Stimulated activated CD4-positive, alpha-beta T cell treated with anti-CD3 and anti-CD28 coated beads, Interleukin-4, amount 100 ng/mL, for 48 hours (primary cell): ENCODE measurements around the gene FREM1.
A peak's percentile ranks its signal among the peaks of the same experiment; 100 is the strongest.

ENCODE experiments used
- DNase-seq, 2 donors: peaks; one replicate each; pipeline ENCODE4 v3.0.0-alpha.2; 2020; ENCODE audit warnings: low read depth in 2 of 2

Gene FREM1

DNA sequence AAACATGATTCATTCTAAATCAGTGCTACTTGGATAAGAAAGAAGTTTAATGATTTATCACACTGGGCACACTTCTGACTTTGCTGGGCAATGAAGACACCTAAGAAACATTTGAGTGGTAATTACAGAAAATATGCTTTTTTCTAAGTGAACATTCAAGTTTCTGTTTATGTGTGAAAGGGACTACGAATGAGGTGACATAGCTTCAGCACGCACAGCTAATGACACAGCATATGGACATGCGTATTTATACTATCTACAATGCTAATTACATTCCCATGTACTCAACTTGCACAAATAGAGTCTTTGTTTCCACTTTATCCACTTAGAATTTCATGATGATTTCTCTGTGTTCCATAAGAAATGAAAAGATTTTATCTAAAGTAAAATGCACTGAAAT, 40.6 kb downstream of the FREM1 start:
- no peak for DNase-seq

- no peak for DNase-seq
Observed at GRCh38 chr9:14868772-14869583, 41.2 kb downstream of the FREM1 start.

DNA sequence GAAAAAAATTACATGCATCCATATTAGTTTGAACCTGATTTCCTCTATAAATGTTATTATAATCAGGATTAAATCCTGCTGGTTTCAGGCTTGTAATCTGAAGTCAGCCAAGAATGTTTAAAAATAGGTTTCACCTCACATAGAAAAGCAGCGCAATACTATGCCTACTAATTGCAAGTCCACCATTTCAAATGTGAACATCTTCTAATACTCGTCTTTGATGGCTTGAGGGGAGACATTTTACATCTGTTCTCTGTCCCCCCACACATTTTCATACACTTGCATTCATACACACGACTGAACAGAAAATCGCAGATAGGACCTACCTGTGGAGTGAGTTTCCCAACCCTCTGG, 41.8 kb downstream of the FREM1 start:
- DNase-seq, result no peak

DNA sequence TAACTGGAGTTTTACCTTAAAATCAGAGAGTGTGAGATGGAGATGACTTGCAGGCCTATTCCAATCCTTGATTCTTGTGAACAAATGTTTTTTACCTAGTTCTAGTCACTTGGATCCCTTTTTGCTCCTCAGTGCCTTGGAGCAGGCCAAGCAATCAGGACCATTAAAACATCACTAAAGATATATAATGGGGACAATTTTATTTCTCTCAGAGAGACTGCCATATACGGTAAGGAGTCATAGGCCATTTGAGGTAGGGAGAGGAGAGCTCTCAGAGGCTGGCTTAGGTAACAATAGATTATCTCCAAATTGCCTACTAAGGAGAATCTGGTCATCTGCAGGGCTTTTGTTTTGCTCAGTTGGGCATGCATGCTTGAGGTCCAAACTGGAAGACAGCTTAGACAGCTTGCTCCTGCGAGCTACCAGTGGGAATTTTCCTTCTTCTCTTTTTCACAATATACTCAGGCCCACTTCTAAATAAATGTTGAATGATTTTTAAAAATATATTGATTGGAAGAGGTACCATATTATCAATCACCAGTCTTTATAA, 44.0 kb downstream of the FREM1 start:
- no peak for DNase-seq

GRCh38 chr9:14864309-14864708, 45.9 kb downstream of the FREM1 start:
- DNase-seq, result no peak

- no peak for DNase-seq
Observed at GRCh38 chr9:14863402-14863801, 46.8 kb downstream of the FREM1 start.

DNA sequence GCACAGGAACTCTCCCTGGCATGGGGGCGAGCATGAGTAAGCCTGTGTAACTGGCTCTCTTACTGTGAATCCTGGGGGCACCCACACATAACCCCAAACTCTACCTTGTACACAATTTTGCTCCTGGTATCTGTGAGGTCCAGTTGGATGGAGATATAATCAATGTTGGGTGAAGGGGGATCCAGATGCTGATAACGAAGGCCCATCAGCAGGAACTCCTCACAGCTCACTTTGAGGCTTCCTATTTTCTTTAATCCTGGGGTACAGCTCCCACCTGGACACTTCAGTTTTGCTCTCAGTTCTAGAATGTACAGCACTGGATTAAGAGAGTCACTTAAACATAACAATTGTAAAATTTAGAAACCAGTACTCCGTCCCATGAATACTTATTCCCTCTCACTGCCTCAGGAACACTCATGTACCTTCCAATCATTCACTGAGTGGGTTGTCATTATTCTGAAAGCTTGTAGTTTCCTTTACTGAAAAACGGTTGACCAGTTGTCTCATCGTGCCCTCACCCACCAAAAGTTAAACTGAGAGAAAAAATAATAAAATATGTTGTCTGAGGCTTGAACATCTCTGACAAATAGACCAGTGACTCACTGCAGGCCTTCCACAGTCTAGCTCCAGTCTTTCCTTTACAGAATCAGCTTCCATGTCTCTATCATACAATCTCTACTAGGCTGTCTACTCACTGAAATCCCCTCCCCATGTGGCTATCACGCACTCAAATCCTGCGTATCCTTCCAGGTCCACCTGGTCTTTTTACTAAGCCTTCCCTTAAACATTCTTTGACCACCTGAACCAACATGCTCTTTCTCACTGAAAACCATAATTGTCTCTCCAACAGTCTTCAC, 52.6 kb downstream of the FREM1 start:
- DNase-seq, result no peak

DNA sequence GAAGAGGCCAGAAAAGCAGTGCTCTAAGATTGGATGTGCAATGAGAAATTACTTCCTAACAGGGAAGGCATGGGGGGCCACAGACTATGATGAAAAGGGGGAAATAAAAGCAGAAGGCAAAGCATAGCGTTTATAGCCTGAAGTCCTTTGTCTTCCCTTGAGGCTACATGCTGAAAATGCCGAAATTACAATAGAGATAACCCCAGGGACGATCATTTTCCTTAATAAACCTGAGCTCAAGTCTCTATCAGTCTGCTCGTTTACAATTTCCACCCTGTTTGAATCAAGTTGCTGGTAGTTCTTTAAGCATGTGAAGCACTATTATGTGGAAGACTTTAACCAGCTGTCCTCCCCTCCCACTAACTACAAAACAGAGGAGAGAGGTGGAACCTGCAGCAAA, 60.4 kb downstream of the FREM1 start:
- no peak for DNase-seq

GRCh38 chr9:14849296-14849695, 60.9 kb downstream of the FREM1 start:
- no peak for DNase-seq

DNA sequence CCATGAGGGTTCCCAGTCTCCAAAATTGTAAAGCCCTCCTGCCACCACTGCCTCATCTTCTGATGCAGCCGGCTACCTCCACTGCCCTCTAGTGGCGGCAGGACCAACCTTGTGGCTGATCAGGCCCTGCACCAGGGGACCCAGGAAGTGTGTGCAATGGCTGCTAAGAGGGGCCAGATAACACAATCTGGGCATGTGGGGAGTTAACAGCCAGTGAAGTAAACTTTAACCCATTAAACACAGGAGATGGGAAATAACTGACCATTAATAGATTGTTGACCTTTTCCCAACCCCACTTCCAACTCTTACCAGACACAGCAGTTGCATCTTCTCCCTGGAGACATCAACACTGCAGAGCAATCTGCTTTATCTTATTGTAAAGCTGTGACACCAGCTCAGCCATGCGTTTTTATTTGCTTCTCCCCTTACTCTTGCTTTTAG, 63.3 kb downstream of the FREM1 start:
- peak; percentile 52 to 68 for DNase-seq

DNA sequence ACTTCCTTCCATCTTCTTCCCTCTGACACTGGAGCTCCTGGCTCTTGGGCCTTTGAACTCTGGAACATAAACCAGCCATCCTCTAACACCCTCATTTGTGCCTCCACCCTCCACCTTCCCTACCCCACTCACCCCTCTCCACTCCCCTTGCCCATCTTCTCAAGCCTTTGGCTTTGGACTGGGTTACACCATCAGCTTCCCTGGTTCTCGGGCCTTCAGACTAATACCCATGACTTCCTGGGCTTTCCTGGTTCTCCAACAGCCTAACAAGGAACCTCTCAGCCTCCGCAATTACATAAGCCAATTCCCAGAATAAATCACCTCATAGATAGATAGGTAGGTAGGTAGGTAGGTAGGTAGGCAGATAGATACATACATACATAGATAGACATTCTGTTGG, 67.1 kb downstream of the FREM1 start:
- no peak for DNase-seq

DNA sequence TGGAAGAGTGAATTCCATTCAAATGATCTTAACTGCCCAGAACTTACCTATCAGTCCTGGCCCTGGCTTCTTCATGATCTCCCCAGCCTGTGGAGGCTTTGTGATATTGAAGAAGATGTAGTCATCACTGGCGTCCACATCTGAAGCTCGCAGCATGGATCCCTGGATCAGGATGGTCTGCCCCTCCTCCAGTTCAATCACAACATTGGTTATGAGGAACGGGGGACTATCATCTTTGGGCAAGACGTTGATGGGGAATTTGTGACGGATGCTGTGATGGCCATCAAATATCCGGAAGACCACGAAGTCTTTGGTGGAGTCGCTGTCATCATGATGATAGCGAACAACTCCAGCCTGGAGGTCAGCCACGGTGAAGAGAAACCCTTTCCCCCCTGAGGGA, 68.0 kb downstream of the FREM1 start:
- no peak for DNase-seq

DNA sequence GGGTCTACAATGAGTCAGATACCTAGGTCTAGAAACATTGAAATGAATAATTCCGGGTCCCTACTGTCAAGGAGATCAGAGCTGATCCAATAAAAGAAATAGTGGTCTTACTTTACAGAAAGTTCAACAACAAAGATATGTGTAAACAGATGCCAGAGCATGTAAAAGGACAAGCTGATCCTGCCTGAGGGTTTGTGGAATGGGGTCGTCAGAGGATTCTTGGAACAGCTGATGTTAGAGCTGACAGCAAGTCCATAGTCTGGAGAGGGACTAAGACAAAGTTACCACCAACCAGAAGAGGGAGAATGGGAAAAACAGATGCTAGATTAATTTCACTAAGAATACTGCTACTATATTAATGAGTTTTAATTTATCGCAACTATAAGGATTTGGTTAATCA, 71.5 kb downstream of the FREM1 start:
- no peak for DNase-seq

DNA sequence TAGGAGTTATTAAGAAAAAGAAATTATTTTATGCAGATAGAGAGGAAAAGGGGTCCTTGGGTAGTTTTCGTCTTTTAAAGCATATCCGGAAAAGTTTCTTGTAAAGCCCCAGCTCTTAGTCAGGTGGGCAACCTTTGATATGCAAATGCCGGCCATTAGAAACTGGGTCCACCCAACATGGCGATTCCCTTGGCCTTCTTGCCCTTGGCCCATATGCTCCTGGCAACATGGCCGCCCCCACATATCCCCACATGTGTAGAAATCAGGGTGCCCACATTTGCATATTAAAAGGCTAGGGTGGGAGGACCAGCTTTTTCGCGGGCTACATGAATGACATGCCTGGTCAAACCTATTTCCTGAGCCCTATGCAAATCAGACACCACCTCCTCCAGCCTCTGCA, 73.3 kb downstream of the FREM1 start:
- DNase-seq, result no peak

GRCh38 chr9:14831661-14832060, 78.6 kb downstream of the FREM1 start:
- no peak for DNase-seq

DNA sequence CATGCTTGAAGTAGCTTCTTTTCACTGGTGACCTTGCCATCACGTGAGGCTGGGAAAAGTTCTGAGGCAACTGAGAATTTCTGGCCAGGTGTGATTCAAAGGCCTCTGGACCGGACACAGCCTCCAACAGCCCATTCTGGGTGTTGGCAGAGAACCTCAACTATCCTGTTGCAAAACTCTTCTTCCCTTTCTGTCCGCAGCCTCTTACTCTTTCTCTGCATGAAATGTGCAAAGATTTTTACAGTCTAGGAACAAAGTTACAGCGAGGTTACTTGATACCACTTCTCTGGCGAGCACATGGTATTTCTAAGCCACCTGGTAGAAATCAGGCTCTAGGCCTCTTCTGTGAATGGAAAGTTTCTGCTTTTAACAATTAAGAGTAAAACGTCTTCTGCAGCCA, 79.2 kb downstream of the FREM1 start:
- no peak for DNase-seq

DNA sequence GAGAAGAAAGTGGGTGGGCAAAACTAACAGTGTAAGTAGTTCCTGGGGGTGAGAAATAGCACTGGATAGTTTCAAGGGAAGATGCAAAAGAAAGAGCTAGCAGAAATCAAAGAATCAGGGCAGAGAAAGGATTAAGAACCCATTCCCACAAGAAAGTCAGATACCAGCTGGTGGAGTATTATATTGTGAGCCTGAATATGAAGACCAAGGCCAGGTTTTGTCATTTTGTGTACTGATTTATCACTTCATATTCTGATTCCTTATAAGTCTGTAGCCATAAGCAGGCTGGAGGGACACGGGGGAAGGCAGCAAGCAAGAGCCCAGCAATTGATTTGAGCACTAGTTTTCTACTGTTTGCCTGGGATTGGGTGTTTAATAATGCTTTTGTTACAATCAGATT, 80.2 kb downstream of the FREM1 start:
- DNase-seq, result no peak

DNA sequence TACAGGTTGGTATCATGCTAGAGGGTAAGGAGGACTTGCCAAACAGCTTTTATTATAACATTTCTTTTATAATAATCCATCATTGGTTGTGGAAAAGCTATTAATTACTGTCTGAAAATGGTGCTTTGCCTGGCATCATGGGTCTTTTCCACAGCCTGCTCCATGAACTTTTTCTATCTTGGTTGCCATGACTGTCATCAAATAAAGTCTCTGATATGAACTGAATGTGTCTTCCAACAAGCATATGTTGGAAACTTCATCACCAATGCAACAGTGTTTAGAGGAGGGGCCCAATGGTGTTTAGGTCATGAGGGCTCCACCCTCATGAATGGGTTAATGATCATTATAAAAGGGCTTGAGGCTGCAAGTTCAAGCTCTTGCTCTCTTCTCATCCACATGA, 81.0 kb downstream of the FREM1 start:
- DNase-seq, result no peak

DNA sequence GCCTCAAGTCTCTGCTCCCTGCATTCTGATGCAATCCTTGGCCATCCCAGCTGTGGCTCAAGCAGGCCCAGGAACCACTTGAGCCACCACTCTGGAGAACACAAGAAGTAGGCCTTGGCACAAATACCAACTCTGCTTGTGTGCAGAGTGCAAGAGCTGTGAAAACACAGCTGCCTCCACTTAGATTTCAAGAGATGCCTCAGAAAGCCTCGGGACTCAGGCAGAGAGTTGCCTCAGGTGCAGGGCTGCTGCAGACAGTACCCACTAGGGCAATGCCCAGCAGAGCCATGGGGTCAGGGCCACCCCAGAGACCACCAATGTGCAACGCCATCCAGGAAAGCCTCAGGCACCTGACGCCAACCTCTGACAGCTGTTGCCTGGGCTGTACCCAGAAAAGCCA, 82.4 kb downstream of the FREM1 start:
- DNase-seq, result no peak

DNA sequence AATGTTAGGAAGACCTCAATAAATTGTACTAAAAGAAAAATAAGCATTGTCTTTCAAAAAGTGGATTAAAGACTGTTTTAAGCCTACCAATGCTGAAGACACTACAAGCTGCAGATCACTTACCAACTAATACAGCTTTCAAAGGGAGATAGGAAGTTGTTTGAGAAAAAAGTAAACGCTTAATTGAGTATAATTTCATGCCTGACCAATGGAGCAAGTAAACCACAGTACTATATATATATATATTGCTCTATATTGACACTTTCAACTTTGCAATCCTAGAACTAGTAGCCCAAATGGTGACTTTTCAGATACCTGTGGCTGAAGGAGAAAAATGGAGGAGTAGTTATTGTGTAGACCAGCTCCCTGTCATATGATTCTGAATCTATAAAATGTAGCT, 85.7 kb downstream of the FREM1 start:
- no peak for DNase-seq

GRCh38 chr9:14823800-14824199, 86.4 kb downstream of the FREM1 start:
- no peak for DNase-seq

DNA sequence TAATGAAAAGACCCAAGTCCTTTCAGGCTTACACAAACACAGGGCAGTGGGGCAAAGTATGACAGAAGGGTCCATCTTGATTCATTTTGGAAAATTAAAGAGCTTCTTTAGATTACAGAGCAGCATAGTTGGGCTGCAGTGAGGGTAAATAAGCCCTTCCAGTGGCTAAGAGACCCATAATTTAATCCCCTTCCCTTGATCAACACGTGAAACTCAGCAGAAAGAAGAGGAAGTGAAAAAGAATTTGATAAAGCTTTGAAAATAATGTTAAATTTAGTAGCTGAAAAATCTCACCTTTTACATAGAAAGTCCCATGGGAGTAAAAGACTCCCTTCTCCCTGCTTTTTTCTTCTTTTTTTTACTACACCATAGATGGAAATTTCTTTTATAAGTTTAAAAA, 87.6 kb downstream of the FREM1 start:
- DNase-seq, result no peak

GRCh38 chr9:14819183-14819582, 91.0 kb downstream of the FREM1 start:
- no peak for DNase-seq
